SK-MEL-5 (cell line): Measurements from ENCODE around the gene HS6ST1. TPM values are rescaled to one million over a fixed set of nuclear protein-coding genes. Genes with fewer than 3 reads are reported as not detected.

Experiments
- small RNA-seq, 2 experiments: library from RNA; depleted of rRNA; stranded (forward); fragments of <200 nt; gene quantifications; one replicate each; pipeline ENCODE3, GENCODE V24; 2014
- total RNA-seq: library from RNA; depleted of rRNA; stranded (reverse); fragments of >200 nt; shearing (Covaris generic); gene quantifications from 2 replicates; pipeline ENCODE4 v1.2.3, GENCODE V29; 2014; rRNA removed

The HS6ST1 gene
- total RNA-seq, 1 experiment from 2014 or later, result 6.0 TPM

Small RNA genes lying within 50 kb of the gene (small RNA-seq; reads per million reads assigned to genes)
- 0 reads per million in 2 experiments for gene RF00019

Other genes starting within 250 kb of the HS6ST1 start
- gene UGGT1, start 227.7 kb downstream of the HS6ST1 start, total RNA-seq, result 52.3 and 58.4 TPM in 2 replicates